ENCODE measurements around the gene CRTC3. TPM values are rescaled to one million over a fixed set of nuclear protein-coding genes. Genes with fewer than 3 reads are reported as not detected.
A peak's percentile ranks its signal among the peaks of the same experiment; 100 is the strongest.

Gene CRTC3
- total and polyA plus RNA-seq, 2 of the 13 experiments (the other 11 are each of a cell fraction or from before 2014, with no cell fraction given) = 8.4 to 11.8 TPM

- TF ChIP-seq RBM22 (optimal IDR thresholded peaks at IDR 0.05; ENCODE audit: low read length) (no peak), ETV5 (CRISPR knock-in tag; IDR thresholded peaks at IDR 0.05; ENCODE audit: borderline replicate concordance) (peak; percentile 11; the same call in 1 of the 2 replicates), HDAC2 (CRISPR knock-in tag; IDR thresholded peaks at IDR 0.05) (peak; percentile 52), FOSL2 (CRISPR knock-in tag; IDR thresholded peaks at IDR 0.05) (peak; percentile 30; the same call in 1 of the 2 replicates), ELF3 (CRISPR knock-in tag; IDR thresholded peaks at IDR 0.05) (peak; percentile 42; the same call in 1 of the 2 replicates), MATR3 (CRISPR knock-in tag; IDR thresholded peaks at IDR 0.05) (no peak), CCAR2 (optimal IDR thresholded peaks at IDR 0.05; ENCODE audit: low read depth, low read length) (peak; percentile 49), KDM6A (CRISPR knock-in tag; IDR thresholded peaks at IDR 0.05; ENCODE audit: low read depth) (peak; percentile 93), RCOR2 (CRISPR knock-in tag; IDR thresholded peaks at IDR 0.05) (peak; percentile 78), SAP130 (CRISPR knock-in tag; IDR thresholded peaks at IDR 0.05; ENCODE audit: low read depth) (peak; percentile 52), YEATS4 (CRISPR knock-in tag; IDR thresholded peaks at IDR 0.05; ENCODE audit: borderline replicate concordance) (0 out of 2 replicates have a peak, but pooled peaks have one; percentile 32), HMG20A (CRISPR knock-in tag; IDR thresholded peaks at IDR 0.05; ENCODE audit: borderline replicate concordance) (peak; percentile 28; the same call in 1 of the 2 replicates), EP300 (IDR thresholded peaks at IDR 0.05; ENCODE audit: low read depth in 2 of 2, low read length in 2 of 2) (peak in 1 of 2 experiments; percentile 54; a peak in 3 of 4 replicates), EP300 (CRISPR knock-in tag; IDR thresholded peaks at IDR 0.05; ENCODE audit: borderline replicate concordance) (no peak), SIX1 (CRISPR knock-in tag; IDR thresholded peaks at IDR 0.05; ENCODE audit: borderline replicate concordance) (peak; percentile 35; the same call in 1 of the 2 replicates), SNRNP70 (IDR thresholded peaks at IDR 0.05; ENCODE audit: low read depth, low read length) (no peak), NR2F6 (IDR thresholded peaks at IDR 0.05) (no peak), NR2F6 (CRISPR knock-in tag; IDR thresholded peaks at IDR 0.05) (peak; percentile 25; the same call in 1 of the 2 replicates), ZNF772 (CRISPR knock-in tag; IDR thresholded peaks at IDR 0.05) (peak; percentile 9; the same call in 1 of the 2 replicates), UBTF (CRISPR knock-in tag; IDR thresholded peaks at IDR 0.05) (peak; percentile 4; the same call in 1 of the 2 replicates), ZNF879 (CRISPR knock-in tag; IDR thresholded peaks at IDR 0.05) (no peak)
- TF ChIP-seq, protein P1, sequence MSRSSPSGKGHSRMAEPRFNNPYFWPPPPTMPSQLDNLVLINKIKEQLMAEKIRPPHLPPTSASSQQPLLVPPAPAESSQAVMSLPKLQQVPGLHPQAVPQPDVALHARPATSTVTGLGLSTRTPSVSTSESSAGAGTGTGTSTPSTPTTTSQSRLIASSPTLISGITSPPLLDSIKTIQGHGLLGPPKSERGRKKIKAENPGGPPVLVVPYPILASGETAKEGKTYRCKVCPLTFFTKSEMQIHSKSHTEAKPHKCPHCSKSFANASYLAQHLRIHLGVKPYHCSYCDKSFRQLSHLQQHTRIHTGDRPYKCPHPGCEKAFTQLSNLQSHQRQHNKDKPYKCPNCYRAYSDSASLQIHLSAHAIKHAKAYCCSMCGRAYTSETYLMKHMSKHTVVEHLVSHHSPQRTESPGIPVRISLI (CRISPR knock-in tag; IDR thresholded peaks at IDR 0.05; ENCODE audit: borderline replicate concordance) = no peak
- TF ChIP-seq, protein P2, sequence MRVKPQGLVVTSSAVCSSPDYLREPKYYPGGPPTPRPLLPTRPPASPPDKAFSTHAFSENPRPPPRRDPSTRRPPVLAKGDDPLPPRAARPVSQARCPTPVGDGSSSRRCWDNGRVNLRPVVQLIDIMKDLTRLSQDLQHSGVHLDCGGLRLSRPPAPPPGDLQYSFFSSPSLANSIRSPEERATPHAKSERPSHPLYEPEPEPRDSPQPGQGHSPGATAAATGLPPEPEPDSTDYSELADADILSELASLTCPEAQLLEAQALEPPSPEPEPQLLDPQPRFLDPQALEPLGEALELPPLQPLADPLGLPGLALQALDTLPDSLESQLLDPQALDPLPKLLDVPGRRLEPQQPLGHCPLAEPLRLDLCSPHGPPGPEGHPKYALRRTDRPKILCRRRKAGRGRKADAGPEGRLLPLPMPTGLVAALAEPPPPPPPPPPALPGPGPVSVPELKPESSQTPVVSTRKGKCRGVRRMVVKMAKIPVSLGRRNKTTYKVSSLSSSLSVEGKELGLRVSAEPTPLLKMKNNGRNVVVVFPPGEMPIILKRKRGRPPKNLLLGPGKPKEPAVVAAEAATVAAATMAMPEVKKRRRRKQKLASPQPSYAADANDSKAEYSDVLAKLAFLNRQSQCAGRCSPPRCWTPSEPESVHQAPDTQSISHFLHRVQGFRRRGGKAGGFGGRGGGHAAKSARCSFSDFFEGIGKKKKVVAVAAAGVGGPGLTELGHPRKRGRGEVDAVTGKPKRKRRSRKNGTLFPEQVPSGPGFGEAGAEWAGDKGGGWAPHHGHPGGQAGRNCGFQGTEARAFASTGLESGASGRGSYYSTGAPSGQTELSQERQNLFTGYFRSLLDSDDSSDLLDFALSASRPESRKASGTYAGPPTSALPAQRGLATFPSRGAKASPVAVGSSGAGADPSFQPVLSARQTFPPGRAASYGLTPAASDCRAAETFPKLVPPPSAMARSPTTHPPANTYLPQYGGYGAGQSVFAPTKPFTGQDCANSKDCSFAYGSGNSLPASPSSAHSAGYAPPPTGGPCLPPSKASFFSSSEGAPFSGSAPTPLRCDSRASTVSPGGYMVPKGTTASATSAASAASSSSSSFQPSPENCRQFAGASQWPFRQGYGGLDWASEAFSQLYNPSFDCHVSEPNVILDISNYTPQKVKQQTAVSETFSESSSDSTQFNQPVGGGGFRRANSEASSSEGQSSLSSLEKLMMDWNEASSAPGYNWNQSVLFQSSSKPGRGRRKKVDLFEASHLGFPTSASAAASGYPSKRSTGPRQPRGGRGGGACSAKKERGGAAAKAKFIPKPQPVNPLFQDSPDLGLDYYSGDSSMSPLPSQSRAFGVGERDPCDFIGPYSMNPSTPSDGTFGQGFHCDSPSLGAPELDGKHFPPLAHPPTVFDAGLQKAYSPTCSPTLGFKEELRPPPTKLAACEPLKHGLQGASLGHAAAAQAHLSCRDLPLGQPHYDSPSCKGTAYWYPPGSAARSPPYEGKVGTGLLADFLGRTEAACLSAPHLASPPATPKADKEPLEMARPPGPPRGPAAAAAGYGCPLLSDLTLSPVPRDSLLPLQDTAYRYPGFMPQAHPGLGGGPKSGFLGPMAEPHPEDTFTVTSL (CRISPR knock-in tag; IDR thresholded peaks at IDR 0.05; ENCODE audit: borderline replicate concordance) = peak; percentile 55; the same call in 1 of the 2 replicates
Observed at GRCh38 chr15:90558171-90558573, 28.4 kb downstream of the CRTC3 start (continued).
